GM21576 (cell line): ENCODE data around the gene LILRA6.
"Not testable (repeated sequence)": the region's sequence is repeated elsewhere in the genome, so short reads cannot be mapped to it uniquely, and the experiment has no call there.

Source experiments
- ATAC-seq: cut with Tn5 transposase; IDR thresholded peaks from one replicate; pipeline ENCODE4 v1.9.1; 2021; ENCODE audit warnings: mild to moderate bottlenecking, moderate library complexity; ENCODE audit not compliant: unreplicated experiment

LILRA6 gene

GRCh38 chr19:54242646-54243045 lies at the start of gene LILRA6:
TSS of gene LILRA6 (minus strand) at chr19:54242790.
- not testable (repeated sequence) for ATAC-seq

GRCh38 chr19:54289160-54289559 lies 46.6 kb upstream of the LILRA6 start:
- not testable (repeated sequence) for ATAC-seq

- ATAC-seq, result no peak
Measured at GRCh38 chr19:54287456-54287855, 44.9 kb upstream of the LILRA6 start.

- not testable (repeated sequence) for ATAC-seq
Measured at GRCh38 chr19:54286283-54286682, 43.7 kb upstream of the LILRA6 start.

- not testable (repeated sequence) for ATAC-seq
Measured at GRCh38 chr19:54285427-54286056, 43.0 kb upstream of the LILRA6 start.

GRCh38 chr19:54282686-54283470 lies 40.3 kb upstream of the LILRA6 start:
- no peak for ATAC-seq

- not testable (repeated sequence) for ATAC-seq
Measured at GRCh38 chr19:54281729-54282075, 39.1 kb upstream of the LILRA6 start.

- ATAC-seq, result no peak
Measured at GRCh38 chr19:54281007-54281728, 38.6 kb upstream of the LILRA6 start, which contains the start of gene LILRB2. TSS of gene LILRB2 (minus strand) at chr19:54281110. CDS start at chr19:54280496, 614 bp downstream.

GRCh38 chr19:54280441-54280840 lies 37.9 kb upstream of the LILRA6 start:
- ATAC-seq, result not testable (repeated sequence)

- ATAC-seq, result not testable (repeated sequence)
Measured at GRCh38 chr19:54280025-54280424, 37.4 kb upstream of the LILRA6 start.

GRCh38 chr19:54279406-54279962 lies 36.9 kb upstream of the LILRA6 start:
- no peak for ATAC-seq

- not testable (repeated sequence) for ATAC-seq
Measured at GRCh38 chr19:54278571-54279195, 36.1 kb upstream of the LILRA6 start.

GRCh38 chr19:54278056-54278455 lies 35.5 kb upstream of the LILRA6 start:
- ATAC-seq, result not testable (repeated sequence)

GRCh38 chr19:54277111-54277615 lies 34.6 kb upstream of the LILRA6 start:
- not testable (repeated sequence) for ATAC-seq

GRCh38 chr19:54275951-54276350 lies 33.4 kb upstream of the LILRA6 start:
- ATAC-seq, result no peak

- not testable (repeated sequence) for ATAC-seq
Measured at GRCh38 chr19:54274516-54274915, 31.9 kb upstream of the LILRA6 start.

- ATAC-seq, result no peak
Measured at GRCh38 chr19:54273821-54274220, 31.2 kb upstream of the LILRA6 start.

GRCh38 chr19:54272181-54272580 lies 29.6 kb upstream of the LILRA6 start:
- not testable (repeated sequence) for ATAC-seq

GRCh38 chr19:54271587-54271986 lies 29.0 kb upstream of the LILRA6 start:
- ATAC-seq, result not testable (repeated sequence)

- no peak for ATAC-seq
Measured at GRCh38 chr19:54271106-54271505, 28.5 kb upstream of the LILRA6 start.
